Peyer's patch (tissue), 4 donors: ENCODE data around the gene DZIP3. TPM values are rescaled to one million over a fixed set of nuclear protein-coding genes. Genes with fewer than 3 reads are reported as not detected.

Experiments used
- DNase-seq, 3 donors: peaks; one replicate each; pipeline ENCODE4 v3.0.0-alpha.2; 2017 to 2019
- H3K27ac ChIP-seq, 4 donors: fragments of 200-600 bp; sonication (generic); one replicate each; pipeline ENCODE4 v1.5.1; 2016 to 2019
- H3K27me3 ChIP-seq, 2 donors: fragments of 200-600 bp; sonication (generic); one replicate each; pipeline ENCODE4 v1.5.1; 2019
- H3K36me3 ChIP-seq, 3 donors: fragments of 200-600 bp; sonication (generic); one replicate each; pipeline ENCODE4 v1.5.1; 2016 to 2019
- H3K4me1 ChIP-seq, 4 donors: fragments of 200-600 bp; sonication (generic); one replicate each; pipeline ENCODE4 v1.5.1; 2016 to 2019
- H3K4me3 ChIP-seq, 4 donors: fragments of 200-600 bp; sonication (generic); 1 replicate in 3 of 4; 2 replicates in 1 of 4; pipeline ENCODE4 v1.5.1; 2016 to 2019; ENCODE audit warnings: mild to moderate bottlenecking in 1 of 4
- H3K9me3 ChIP-seq, 4 donors: fragments of 200-600 bp; sonication (generic); one replicate each; pipeline ENCODE4 v1.5.1; 2016 to 2019; ENCODE audit warnings: mild to moderate bottlenecking in 1 of 4
- POLR2A ChIP-seq, 2 donors: fragments of 450-650 bp; IDR thresholded peaks; one replicate each; pipeline ENCODE4 v1.5.1; 2017; ENCODE audit warnings: antibody characterized with exemption in 2 of 2, mild to moderate bottlenecking in 2 of 2, moderate library complexity in 2 of 2
- total RNA-seq, 4 donors: library from RNA; depleted of rRNA; stranded (reverse); fragments of >200 nt; gene quantifications; one replicate each; pipeline ENCODE4 v1.1.0, GENCODE V29; 2016
- TF ChIP-seq, protein P1 (sequence below), 6 experiments: fragments of 450-650 bp in 4 of 6; fragments of 200-600 bp in 2 of 6; sonication (generic) in 1 of 6; IDR thresholded peaks; one replicate each; pipeline ENCODE4 v1.5.1; 2017 to 2019; ENCODE audit warnings: antibody characterized with exemption in 6 of 6, mild to moderate bottlenecking in 3 of 6, moderate library complexity in 1 of 6

DZIP3 gene
- total RNA-seq, 4 donors from 2014 or later: 4.6 to 21.5 (median 5.9) TPM

DNA sequence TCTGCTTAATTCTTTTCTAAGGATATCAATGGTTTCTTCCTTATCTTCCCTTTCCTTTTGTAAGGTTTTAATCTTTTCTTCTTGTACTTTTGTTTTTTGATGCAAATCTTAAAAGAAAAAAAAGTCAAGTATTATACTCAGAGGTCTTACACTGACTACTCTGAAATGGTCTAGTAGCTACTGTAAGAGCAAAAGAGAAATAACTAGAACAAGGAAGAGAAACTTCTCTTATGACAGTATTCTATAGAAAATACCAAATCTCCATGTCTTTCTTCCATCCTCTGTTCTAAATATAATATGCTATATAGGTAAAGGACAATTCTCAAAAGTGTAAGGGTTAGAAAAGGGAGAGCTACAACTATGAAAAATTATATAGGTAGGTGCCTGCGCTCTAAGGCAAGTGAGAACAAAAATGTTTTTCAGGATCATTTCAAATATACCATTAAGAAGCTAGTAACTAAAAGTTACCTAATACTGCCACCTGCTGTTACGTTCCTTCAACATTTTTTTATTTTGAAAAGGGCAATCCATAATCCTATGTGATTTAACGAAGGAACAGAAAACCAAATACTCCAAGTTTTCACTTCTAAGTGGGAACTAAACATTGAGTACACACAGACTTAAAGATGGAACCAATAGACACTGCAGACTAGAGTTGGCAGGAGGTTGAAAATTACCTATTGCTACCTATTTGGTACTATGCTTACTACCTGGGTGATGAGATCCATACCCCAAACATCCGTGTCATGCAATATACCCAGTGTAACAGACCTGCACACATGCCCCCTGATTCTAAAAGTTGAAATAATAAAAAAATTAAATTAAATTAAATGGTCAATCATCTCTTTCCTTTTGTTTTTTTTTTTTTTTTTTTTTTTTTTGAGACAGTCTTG lies 37.0 kb upstream of the DZIP3 start:
- H3K27me3 ChIP-seq: no peaks in the 10 kb centered on the region
- no peak overlapping the region for H3K27ac ChIP-seq
- DNase-seq: no peak
- no peaks in the 10 kb centered on the region for H3K9me3 ChIP-seq
- no peak for TF ChIP-seq POLR2A (IDR thresholded peaks at IDR 0.05)
- TF ChIP-seq, protein P1, sequence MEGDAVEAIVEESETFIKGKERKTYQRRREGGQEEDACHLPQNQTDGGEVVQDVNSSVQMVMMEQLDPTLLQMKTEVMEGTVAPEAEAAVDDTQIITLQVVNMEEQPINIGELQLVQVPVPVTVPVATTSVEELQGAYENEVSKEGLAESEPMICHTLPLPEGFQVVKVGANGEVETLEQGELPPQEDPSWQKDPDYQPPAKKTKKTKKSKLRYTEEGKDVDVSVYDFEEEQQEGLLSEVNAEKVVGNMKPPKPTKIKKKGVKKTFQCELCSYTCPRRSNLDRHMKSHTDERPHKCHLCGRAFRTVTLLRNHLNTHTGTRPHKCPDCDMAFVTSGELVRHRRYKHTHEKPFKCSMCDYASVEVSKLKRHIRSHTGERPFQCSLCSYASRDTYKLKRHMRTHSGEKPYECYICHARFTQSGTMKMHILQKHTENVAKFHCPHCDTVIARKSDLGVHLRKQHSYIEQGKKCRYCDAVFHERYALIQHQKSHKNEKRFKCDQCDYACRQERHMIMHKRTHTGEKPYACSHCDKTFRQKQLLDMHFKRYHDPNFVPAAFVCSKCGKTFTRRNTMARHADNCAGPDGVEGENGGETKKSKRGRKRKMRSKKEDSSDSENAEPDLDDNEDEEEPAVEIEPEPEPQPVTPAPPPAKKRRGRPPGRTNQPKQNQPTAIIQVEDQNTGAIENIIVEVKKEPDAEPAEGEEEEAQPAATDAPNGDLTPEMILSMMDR (IDR thresholded peaks at IDR 0.05): peak in 5 of 6 experiments; percentile 47 to 59 (median 56)
- no peaks in the 10 kb centered on the region for H3K36me3 ChIP-seq
- H3K4me3 ChIP-seq: no peak overlapping the region
- H3K4me1 ChIP-seq: peaks cover 0 to 10% (median 0%) of the 10 kb centered on the region in 4 donors

DNA sequence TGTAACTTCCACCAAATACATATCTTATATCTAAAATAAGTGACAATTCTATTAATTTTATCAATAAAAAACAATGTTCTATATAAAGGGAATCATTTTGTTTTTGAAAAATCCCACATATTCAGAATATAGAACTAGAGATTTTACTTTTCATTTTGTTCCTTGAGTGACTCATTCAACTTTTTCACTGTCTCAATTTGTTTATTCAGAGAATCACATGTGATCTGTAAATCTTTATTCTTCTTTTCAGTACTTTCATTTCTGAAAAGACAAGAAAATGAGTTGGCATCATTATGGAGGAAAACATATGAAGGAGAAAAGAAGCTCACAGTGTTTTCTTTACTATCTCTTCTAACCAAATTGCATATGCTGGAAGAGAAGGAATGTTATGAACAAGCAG lies 35.3 kb upstream of the DZIP3 start:
- DNase-seq: no peak
- H3K27ac ChIP-seq: no peak overlapping the region
- H3K4me3 ChIP-seq: no peak overlapping the region
- TF ChIP-seq, protein P1 (IDR thresholded peaks at IDR 0.05): no peak
- no peak for TF ChIP-seq POLR2A (IDR thresholded peaks at IDR 0.05)
- H3K27me3 ChIP-seq: no peaks in the 10 kb centered on the region
- H3K4me1 ChIP-seq: peaks cover 0 to 10% (median 0%) of the 10 kb centered on the region in 4 donors
- no peaks in the 10 kb centered on the region for H3K36me3 ChIP-seq
- no peaks in the 10 kb centered on the region for H3K9me3 ChIP-seq

DNA sequence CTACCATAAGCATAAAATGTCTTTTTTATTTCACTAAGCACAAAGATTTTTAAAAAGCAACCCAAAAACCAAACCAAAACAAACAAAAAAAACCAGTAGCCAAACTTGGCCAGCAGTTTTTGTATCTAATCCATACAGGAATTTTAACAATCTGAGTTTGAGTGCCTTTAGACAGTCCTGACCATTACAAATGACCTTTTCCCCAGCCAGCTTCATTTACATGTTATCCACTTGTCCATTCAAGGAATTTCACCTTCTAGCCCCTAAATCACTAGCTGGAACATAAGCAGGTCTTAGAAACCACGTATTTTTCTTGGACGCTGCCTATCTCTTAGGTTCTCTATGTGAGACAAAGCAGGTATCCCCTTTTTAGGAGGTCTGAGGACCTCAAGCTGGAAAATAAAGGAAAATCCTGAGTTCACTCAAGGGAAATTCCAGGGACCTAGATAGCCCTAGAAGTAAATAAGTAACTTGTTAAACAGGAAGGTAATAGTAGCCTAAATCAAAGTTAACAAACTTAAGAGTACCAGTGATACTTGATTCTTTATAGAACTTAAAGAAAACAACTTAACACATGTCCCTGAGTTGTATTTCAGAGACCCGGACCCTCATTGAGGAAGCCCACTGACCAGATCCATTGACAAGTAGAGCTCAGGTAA lies 34.5 kb upstream of the DZIP3 start:
- no peaks in the 10 kb centered on the region for H3K9me3 ChIP-seq
- peaks cover 0 to 10% (median 0%) of the 10 kb centered on the region in 4 donors for H3K4me1 ChIP-seq
- TF ChIP-seq POLR2A (IDR thresholded peaks at IDR 0.05): no peak
- TF ChIP-seq, protein P1 (IDR thresholded peaks at IDR 0.05): no peak
- H3K4me3 ChIP-seq: no peak overlapping the region
- H3K36me3 ChIP-seq: no peaks in the 10 kb centered on the region
- no peaks in the 10 kb centered on the region for H3K27me3 ChIP-seq
- no peak for DNase-seq
- H3K27ac ChIP-seq: no peak overlapping the region

DNA sequence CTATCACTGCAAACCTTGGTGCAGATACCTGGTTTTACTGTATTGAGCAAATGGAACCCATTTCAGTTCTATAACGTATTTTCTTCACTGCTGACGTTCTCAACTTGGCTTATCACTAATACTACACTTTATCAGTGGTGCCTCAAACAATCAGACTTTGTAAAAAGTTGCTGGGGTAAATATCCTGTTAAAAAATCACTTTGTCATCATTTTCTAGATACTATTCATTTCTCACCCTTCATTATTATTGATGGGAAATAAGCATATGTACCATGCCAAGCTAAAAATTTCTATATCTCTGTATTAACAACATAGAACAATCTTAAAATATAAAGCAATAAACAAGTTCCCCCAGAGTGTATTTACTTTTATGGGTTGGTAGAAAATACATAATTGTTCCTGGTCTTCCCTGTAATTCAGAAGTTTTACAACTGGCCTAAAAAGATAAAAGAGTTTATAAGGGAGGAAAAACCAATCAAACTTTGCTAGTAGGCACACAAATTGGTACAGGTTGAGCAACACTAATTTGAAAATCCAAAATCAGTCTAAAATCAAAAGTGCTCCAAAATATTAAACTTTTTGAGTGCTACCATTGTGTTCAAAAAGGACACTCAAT lies 33.4 kb upstream of the DZIP3 start:
- no peak for DNase-seq
- TF ChIP-seq POLR2A (IDR thresholded peaks at IDR 0.05): no peak
- TF ChIP-seq, protein P1 (IDR thresholded peaks at IDR 0.05): no peak
- no peak overlapping the region for H3K4me3 ChIP-seq
- H3K9me3 ChIP-seq: no peaks in the 10 kb centered on the region
- peaks cover 0 to 10% (median 0%) of the 10 kb centered on the region in 4 donors for H3K4me1 ChIP-seq
- H3K36me3 ChIP-seq: no peaks in the 10 kb centered on the region
- no peak overlapping the region for H3K27ac ChIP-seq
- no peaks in the 10 kb centered on the region for H3K27me3 ChIP-seq

DNA sequence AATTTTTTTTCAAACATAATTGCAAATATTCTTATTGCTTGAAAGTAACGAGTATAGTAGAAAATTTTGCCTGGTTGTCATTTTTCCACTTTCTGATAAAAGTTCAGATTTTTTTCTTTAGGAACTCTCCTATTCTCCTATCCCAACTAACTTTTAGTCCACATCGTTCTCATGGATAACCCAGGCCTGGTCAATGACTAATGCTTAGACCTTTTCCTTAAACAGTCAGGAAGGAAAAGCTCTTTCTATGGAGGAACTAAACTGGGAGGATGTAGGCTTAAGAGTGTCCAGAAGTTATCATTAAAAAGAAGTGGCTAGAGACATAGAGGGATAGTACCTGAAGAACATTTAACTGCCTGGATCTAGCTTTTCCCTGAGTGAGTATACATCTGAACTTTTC lies 27.0 kb upstream of the DZIP3 start:
- no peak for DNase-seq
- Histone ChIP-seq H3K4me1 (no peaks in the 10 kb centered on the region), H3K4me3 (no peak overlapping the region), H3K9me3 (no peaks in the 10 kb centered on the region), H3K27me3 (no peaks in the 10 kb centered on the region), H3K36me3 (no peaks in the 10 kb centered on the region), H3K27ac (no peak overlapping the region)
- no peak for TF ChIP-seq POLR2A (IDR thresholded peaks at IDR 0.05)
- TF ChIP-seq, protein P1 (IDR thresholded peaks at IDR 0.05): no peak
